Endothelial cell of umbilical vein (primary cell): ENCODE measurements around the gene SDK2.

ENCODE experiments used
- CTCF ChIP-seq, 2 donors: IDR thresholded peaks; 1 replicate in 1 of 2; 2 replicates in 1 of 2; pipeline ENCODE4 v1.5.1; 2011; ENCODE audit warnings: low read length in 2 of 2, mild to moderate bottlenecking in 2 of 2, moderate library complexity in 2 of 2, control low read depth in 1 of 2, inconsistent platforms in 1 of 2, low read depth in 1 of 2; ENCODE audit not compliant: insufficient read depth in 1 of 2; ENCODE audit errors: extremely low read depth in 1 of 2
- EZH2 ChIP-seq: IDR thresholded peaks from 2 replicates; pipeline ENCODE4 v1.6.1; 2012; ENCODE audit warnings: borderline replicate concordance, low read depth, mild to moderate bottlenecking, moderate library complexity, low read length, inconsistent platforms; ENCODE audit not compliant: severe bottlenecking
- GATA2 ChIP-seq: IDR thresholded peaks from 2 replicates; pipeline ENCODE4 v1.7.0; 2011; ENCODE audit warnings: low read depth, mild to moderate bottlenecking, moderate library complexity, mixed read lengths, low read length; ENCODE audit not compliant: insufficient read length, insufficient read depth
- MAX ChIP-seq: IDR thresholded peaks from 2 replicates; pipeline ENCODE4 v1.6.1; 2011; ENCODE audit not compliant: insufficient read depth, insufficient read length
- POLR2A ChIP-seq: IDR thresholded peaks from 2 replicates; pipeline ENCODE4 v1.6.1; 2012; ENCODE audit warnings: low read depth, mild to moderate bottlenecking, control low read depth, low read length
- POLR2AphosphoS5 ChIP-seq: IDR thresholded peaks from 2 replicates; pipeline ENCODE4 v1.6.1; 2012; ENCODE audit warnings: low read depth, mild to moderate bottlenecking, control low read depth, low read length, moderate library complexity; ENCODE audit not compliant: insufficient read depth

GRCh38 chr17:73642659-73643000, 1.6 kb downstream of the SDK2 start:
- no peak for TF ChIP-seq CTCF (IDR thresholded peaks at IDR 0.05; ENCODE audit: extremely low read depth in 1 of 2, insufficient read depth in 1 of 2, low read depth in 1 of 2, low read length in 2 of 2)
- TF ChIP-seq GATA2, result no peak
- no peak for TF ChIP-seq POLR2AphosphoS5
- TF ChIP-seq POLR2A, result no peak
- no peak for TF ChIP-seq EZH2
- TF ChIP-seq MAX, result no peak
